HG03039 (cell line): Measurements from ENCODE around the gene ITGAV.
"Not testable (repeated sequence)": the region's sequence is repeated elsewhere in the genome, so short reads cannot be mapped to it uniquely, and the experiment has no call there.

Source experiments
- ATAC-seq: cut with Tn5 transposase; IDR thresholded peaks from one replicate; pipeline ENCODE4 v1.9.1; 2021; ENCODE audit warnings: mild to moderate bottlenecking, moderate library complexity; ENCODE audit not compliant: unreplicated experiment

Gene ITGAV

GRCh38 chr2:186589612-186590349 is at the start of gene ITGAV:
Gene ITGAV (plus strand): TSS chr2:186590056. CDS start chr2:186590339, 283 bp downstream.
- ATAC-seq: peak; percentile 99

- no peak for ATAC-seq
Observed at GRCh38 chr2:186540941-186541340, 48.9 kb upstream of the ITGAV start.

GRCh38 chr2:186542002-186542401 is 47.9 kb upstream of the ITGAV start:
- no peak for ATAC-seq

- no peak for ATAC-seq
Observed at GRCh38 chr2:186543561-186544131, 46.2 kb upstream of the ITGAV start.

- peak; percentile 54 for ATAC-seq
Observed at GRCh38 chr2:186544255-186544675, 45.6 kb upstream of the ITGAV start.

- ATAC-seq: no peak
Observed at GRCh38 chr2:186546846-186547245, 43.0 kb upstream of the ITGAV start.

GRCh38 chr2:186551323-186552050 is 38.4 kb upstream of the ITGAV start:
- ATAC-seq: no peak

- no peak for ATAC-seq
Observed at GRCh38 chr2:186554429-186554828, 35.4 kb upstream of the ITGAV start.

GRCh38 chr2:186554850-186555671 is 34.8 kb upstream of the ITGAV start:
- no peak for ATAC-seq

- no peak for ATAC-seq
Observed at GRCh38 chr2:186558512-186559276, 31.2 kb upstream of the ITGAV start.

GRCh38 chr2:186559370-186559769 is 30.5 kb upstream of the ITGAV start:
- peak; percentile 64 for ATAC-seq

GRCh38 chr2:186559848-186560247 is 30.0 kb upstream of the ITGAV start:
- ATAC-seq: peak; percentile 74

- no peak for ATAC-seq
Observed at GRCh38 chr2:186560254-186560653, 29.6 kb upstream of the ITGAV start.

- ATAC-seq: no peak
Observed at GRCh38 chr2:186561467-186562208, 28.2 kb upstream of the ITGAV start.

- ATAC-seq: no peak
Observed at GRCh38 chr2:186562209-186562578, 27.7 kb upstream of the ITGAV start.

- ATAC-seq: not testable (repeated sequence)
Observed at GRCh38 chr2:186568600-186568999, 21.3 kb upstream of the ITGAV start.

GRCh38 chr2:186569127-186569526 is 20.7 kb upstream of the ITGAV start:
- not testable (repeated sequence) for ATAC-seq

GRCh38 chr2:186569897-186570296 is 20.0 kb upstream of the ITGAV start:
- ATAC-seq: no peak

GRCh38 chr2:186570604-186571003 is 19.3 kb upstream of the ITGAV start:
- ATAC-seq: no peak

GRCh38 chr2:186572705-186573104 is 17.2 kb upstream of the ITGAV start:
- ATAC-seq: no peak
